HG03457 (cell line): ENCODE measurements around the gene HSF2.

ENCODE experiments used
- ATAC-seq: cut with Tn5 transposase; IDR thresholded peaks from one replicate; pipeline ENCODE4 v1.9.1; 2021; ENCODE audit warnings: moderate number of reproducible peaks; ENCODE audit not compliant: unreplicated experiment

HSF2 gene, protein sequence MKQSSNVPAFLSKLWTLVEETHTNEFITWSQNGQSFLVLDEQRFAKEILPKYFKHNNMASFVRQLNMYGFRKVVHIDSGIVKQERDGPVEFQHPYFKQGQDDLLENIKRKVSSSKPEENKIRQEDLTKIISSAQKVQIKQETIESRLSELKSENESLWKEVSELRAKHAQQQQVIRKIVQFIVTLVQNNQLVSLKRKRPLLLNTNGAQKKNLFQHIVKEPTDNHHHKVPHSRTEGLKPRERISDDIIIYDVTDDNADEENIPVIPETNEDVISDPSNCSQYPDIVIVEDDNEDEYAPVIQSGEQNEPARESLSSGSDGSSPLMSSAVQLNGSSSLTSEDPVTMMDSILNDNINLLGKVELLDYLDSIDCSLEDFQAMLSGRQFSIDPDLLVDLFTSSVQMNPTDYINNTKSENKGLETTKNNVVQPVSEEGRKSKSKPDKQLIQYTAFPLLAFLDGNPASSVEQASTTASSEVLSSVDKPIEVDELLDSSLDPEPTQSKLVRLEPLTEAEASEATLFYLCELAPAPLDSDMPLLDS

DNA sequence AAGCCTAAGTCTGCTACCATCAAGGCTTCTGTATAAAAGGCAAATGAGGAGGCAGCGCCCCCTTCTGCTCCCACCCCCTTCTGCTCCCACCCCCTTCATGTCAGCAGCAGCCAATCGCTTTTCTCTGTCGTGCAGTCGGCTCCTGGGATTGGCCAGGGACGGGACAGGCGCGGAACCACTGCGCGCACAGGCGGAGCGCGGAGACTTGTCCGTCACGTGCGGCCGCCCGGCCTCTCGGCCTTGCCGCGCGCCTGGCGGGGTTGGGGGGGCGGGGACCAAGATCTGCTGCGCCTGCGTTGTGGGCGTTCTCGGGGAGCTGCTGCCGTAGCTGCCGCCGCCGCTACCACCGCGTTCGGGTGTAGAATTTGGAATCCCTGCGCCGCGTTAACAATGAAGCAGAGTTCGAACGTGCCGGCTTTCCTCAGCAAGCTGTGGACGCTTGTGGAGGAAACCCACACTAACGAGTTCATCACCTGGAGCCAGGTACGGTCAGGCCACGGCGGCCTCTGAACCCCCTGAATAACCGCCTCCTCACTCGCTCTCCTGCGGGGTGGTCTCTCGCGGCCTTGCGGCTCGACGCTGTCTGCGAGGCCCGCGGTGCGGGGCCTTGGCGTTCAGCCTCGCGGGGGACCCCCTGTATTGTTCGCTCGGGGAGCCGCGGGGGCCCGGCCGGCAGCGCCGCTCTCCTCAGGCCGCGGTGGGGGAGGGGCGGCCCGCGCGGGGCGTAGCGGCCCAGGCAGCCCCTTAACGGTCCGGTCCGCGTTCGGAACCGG, at the start of gene HSF2:
HSF2 (plus strand) TSS at position 305 of the 773 bp plus-strand sequence; CDS start at position 391, 86 bp downstream.
- peak; percentile 100 for ATAC-seq

DNA sequence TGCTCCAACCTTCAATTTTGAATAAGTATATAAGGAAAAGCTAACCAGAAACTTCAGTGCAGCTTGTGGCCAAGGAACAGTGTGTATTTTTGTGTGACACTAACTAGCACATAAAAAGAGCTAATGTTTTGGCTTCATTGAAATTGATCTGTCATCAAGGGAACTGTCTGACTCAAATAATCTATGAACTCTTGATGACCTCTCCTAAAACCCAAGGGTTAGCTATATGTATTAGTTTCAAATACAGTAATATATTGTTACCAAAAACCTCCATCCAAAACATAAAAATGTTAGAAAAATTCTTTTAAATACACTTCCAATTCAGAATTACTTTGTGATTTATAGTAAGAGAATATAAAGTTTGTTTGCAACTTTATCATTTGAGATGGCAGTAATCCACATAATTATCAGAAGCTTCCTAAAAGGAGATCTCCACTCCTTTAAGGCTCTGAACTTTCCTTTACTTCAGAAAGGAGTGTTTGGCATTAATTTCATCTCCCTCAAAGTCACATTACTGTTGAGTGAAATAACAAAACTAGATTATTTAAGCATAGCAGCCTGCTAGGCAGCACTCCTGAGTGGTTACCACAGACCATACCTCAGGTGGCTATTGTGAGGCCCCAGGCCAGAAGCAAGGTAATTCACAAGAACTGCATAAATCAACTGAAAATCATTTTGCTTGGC, 46.3 kb upstream of the HSF2 start:
- ATAC-seq, result no peak

DNA sequence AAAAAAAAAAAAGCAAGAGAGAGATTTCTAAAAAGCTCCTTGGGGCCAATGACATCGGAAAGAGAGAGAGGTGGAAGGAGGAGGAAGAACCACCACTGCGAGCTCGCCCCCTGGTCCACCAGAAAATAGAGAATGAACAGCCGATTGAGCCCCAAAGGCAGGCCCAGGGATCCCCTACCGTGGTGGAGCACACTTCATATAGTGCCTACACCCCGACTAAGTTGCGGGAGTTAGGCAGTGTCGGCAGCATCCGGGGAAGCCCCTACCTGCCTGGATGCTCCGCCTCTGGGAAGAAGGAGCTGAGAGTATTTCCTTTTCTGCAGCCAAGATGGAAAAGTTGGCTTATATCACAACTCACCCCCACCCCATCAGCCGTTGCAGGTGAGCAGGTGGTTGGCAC, 38.6 kb upstream of the HSF2 start:
- no peak for ATAC-seq

DNA sequence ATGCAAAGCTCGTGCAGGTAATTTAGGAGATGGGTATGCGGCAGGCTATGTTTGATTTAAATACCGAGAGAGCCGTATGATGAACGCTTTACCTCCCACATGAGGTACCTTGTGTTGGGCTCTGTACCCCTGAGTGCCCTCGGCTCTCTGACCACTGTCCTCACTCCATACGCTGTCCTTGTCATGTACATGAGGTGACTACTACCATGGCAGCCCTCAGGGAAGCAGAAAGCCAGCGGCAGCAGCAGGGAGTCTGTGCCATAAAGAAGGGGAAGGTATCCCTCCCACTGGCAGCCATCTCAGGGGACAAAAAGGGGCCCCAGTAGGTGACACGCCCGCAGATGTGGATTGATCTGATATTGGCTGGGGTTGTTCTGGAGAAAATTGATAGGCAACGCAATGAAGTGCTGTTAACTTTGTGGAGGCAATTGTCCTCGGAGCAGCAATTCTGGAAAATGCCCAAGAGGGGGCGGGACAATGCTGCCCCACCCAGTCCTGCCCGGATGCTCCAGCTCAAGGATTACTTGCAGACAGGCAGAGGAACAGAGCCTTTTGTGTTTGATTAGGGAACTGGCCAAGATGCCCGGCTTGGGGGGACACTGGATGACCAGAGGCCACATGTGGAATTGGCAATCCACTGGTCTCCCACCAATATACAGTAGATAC, 38.0 kb upstream of the HSF2 start:
- ATAC-seq, result no peak

DNA sequence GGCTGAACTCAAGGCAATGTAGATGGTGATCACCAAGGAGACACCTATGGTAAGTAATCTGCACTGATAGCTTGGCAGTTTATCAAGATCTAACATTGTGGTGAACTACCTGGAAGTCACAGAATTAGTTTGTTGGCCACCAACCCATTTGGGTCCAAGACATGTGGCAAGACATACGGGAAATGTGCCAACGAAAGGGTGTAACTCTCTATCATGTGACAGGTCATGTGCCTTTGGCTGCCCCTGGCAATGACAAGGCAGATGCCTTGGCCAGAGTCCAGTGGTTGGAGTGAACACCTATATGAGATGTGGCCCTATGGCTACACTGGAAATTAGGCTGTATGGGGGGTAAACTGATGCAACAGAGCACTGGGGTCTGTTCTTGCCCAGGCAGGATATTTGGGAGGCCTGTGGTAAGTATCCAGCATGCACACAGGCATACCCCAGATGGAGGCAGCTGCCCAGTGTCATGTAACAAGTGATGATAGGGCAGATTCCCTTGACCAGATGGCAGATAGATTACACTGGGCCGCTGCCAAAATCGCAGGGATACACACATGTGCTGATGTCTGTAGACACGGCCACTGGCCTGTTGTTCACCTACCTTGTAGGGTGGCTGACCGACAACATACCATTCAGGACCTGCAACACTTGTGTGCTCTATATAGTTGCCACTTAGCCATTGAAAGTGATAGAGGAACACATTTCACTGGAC, 35.5 kb upstream of the HSF2 start:
- ATAC-seq, result no peak

DNA sequence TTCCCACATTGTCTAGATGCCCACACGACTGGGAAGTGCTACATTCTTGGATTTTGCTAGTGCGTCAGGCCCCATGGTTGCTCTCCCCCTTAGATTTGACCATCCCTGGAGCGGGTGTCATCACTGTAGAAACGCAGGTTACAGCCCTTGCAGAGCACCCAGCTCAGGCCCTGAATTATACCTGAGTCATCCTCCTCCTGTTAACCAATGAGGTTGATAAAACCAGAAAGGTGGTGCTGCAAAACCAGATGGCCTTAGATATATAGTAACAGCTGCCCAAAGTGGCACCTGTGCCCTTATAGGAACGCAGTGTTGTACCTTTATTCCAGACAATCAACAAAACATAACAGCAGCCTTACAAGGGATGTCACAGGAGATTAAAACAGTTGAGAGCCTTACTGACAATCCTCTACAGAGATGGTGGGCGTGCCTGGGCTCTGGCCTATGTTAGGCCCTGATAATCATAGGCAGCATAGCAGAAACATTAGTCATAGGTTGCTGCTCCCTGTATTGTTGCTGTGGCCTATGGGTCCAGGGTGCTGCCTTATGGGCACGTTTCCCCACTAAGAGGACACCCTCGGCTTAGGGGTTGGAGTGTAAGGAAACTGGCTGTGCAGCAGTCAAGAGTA, 33.6 kb upstream of the HSF2 start:
- no peak for ATAC-seq

DNA sequence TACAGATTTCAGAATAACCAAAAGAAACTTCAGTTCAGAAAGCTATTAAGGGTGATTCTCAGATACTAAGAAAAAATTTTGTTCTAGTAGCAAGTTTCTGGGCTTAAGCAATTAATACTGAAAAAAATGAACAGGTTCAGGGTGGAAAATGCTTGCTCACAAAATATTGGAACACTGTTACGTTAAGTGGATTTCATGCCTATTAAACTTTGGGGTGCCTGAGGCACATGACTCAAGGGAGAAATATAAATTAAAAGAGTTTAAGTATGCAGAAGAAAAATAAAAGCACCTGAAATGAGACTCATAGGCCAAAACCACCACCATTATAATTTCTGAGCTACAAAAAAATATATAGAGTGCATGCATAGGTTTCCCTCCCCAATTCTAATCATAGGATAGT, 32.3 kb upstream of the HSF2 start:
- no peak for ATAC-seq

DNA sequence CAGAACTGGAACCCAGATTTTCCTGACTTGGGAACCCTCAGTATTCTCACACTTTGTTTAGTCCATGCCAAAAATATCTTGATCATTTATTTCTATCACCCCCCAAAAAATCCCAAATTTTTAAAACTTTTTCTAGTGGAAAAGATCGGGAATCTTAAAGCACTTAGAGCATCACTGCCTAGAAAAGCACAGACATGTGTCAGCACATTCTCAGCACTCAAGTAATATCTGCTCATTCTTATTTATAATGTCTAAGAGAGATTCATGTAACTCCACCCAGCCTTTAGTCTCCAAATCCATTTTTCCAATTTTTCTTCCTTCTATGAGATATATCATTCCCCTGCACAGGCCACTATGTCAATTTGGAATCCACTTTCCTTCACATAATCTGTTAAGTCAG, 29.9 kb upstream of the HSF2 start:
- ATAC-seq, result no peak

DNA sequence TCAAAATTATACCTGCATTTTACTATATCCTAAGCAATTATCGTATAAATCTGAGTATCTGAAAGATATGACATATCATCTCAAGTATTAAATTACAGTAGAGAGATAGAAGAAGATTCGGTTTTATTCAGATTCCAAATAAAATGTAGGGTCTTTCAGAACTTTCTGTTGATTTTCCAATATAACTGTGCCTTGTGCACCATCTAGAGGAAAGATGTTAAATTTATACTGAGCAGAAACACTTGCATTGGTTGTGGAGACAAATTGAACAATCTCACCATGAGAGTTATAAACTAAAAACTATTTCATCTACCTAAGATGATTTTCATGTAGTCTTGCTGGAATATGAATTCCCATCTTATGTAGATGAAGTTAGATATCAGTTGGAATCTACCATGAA, 26.8 kb upstream of the HSF2 start:
- no peak for ATAC-seq

DNA sequence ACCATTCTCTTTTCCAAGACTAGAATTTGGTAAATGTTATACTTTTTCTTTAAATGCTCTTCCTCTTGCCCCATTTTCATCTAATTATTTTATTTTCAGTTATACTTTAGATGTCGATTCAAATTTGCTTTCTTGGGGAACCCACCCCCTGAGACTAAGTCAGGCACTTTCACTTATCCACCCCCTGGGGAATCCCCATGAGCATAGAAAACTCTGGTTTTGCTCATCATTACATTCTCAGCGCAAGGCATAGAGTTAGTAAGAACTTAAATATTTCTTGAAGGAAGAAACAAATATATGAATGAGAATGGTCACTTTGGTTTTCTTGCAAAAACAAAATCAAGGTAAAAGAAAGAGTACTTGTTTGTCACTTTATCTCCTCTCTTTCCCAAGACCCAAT, 25.1 kb upstream of the HSF2 start:
- ATAC-seq, result no peak

DNA sequence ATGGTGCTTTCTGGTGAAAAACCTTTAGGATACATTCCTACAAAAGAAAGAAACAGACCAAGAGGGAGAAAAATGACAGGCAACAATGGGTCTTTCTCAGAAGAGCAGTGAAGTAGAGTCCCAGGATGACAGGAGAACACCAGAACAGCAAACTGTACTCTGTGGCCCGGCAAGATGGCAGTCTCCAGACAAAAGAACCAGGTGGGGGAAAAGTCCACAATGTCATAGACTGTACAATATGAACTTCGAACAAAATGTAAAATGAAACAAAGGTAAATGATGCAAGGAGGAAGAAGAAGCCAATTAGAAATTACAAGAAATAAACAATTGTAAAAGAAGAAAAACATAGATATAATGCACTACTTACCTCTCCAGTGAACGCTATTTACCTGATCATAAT, 23.2 kb upstream of the HSF2 start:
- no peak for ATAC-seq

DNA sequence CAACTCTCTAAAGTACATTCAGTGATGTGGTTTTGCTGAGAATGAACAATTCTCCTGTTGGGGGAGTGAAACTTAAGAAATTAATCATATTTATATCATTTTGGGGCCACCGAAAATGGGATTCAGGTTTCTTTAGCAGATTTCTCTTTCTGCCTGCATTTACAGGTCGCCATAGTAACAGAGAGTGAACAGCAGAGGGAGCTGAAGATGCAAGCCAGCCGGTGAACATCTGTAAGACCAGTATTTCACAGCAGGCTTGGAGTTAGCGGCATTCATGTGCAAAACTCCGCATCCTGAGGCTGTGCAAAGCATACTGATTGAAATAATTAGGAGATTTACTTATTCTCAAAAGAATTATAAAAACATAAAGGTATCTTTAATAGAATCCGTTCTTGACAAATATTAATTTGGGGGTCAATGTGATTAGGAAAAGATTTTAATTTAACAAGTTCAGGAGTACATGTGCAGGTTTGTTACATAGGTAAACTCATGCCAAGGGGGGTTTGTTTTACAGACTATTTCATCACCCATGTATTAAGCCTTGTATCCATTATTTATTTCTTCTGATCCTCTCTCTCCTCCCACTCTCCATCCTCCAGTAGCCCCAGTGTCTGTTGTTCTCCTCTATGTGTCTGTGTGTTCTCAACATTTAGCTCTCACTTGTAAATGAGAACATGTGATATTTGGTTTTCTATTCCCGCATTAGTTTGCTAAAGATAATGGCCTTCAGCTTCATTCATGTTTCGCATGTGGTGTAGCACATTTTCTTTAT, 17.8 kb upstream of the HSF2 start:
- peak; percentile 98 for ATAC-seq

DNA sequence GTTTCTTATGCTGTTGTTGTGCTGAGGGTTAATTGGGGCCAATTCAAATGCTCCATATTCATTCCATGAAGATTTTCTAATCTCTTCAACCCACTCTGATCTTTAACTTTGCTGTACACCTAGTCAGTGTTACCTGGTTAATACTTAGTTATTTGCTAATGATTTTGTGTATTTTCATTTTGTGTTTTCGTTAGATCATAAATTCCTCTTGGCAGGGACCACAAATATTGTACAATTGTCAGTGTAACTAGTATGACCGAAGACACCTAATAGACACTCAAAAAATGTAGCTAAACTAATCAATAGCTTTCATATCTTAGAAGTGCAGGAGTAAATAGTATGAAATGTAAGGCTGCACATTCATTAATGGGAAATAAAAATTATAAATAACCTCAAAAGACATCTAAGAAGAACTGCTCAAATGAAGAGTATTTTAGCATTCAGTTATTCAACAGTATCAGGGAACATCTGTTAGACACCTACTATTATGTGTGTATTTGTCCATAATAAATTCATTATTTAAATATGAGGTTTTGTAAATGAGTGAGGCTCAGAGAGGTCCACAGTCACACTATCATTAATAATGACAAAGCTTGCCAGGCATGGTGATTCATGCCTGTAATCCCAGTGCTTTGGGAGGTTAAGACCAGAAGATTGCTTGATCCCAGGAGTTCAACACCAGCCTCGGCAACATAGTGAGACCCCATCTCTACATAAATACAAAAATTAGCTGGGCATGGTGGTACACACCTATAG, 13.4 kb upstream of the HSF2 start:
- ATAC-seq, result no peak

DNA sequence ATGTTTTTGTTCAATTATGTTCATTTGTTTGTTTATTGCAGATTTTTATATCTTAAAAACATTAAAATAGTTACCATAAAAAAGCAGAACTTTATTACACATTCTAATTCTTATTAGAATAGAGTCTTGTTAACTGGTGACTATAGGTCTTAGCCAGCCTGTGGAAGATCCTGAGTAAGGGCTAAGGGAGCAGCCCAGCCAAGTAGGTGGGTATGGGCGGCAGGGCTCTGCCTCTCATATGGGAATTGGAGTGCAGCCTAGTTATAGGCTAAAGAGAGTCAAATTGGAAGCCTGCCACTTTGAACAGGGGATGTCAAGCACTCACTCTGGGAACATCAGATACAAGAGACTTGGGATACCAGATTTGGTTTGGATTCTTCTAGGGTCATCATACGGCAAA, 10.5 kb upstream of the HSF2 start:
- ATAC-seq, result no peak

DNA sequence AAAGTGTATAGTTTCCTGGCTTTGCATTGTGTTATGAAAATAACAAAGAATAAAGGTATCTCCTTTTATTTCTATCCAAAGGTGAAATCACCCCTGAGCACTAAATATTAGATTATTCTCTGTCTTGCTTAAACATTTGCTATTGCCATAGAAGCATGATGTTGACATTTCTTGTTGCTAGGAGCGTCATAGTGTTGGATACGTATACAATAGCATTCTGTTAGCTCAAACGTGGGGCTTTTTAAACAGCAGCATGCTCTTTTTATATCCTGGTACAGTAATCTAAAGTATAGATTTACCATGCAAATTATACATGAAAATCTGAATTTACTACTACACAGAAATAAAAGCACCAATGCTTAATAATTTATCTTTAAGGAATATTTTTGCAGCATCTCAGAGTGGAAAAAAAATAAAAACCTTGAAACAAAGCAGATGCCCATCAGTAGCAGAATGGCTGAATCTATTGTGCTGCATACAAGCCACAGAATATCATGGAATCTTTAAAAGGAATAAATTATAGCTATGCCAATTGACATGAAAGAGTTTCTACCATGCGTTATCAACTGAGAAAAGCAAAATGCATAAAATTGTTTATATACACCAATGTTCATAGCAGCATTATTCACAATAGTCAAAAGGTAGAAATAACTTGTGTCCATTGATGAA, 9.6 kb upstream of the HSF2 start:
- ATAC-seq, result no peak

DNA sequence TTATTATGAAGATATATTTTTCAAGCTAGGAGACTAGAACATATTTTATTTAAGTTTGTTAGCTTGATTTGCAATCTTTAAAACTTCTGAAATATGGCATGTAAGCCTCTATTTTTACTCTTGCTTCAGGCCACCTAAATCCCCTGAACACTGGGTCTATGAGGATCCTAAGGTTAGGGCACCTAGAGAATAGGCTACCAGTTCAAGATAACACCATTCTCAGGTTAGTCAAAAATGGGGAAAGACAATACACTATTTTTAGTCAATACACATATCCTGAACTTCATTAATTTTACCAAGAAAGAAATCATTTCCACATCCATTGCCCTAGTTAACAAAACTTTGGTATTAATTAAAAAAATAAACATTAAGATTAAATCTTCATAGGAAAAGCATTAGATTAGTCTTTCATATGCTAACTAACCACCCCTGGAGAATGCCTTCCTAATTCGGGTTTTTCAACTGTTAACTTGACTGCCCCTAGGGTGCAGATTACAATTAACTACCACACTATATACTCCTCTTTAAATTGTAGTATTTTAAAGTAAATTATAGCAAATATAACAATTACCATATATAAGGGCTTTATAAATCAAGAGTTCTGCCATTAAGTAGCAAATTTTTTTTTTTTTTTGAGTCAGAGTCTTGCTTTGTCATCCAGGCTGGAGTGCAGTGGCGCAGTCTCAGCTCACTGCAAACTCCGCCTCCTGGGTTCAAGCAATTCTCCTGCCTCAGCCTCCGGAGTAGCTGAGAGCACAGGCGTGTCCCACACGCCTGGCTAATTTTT, 6.7 kb upstream of the HSF2 start:
- no peak for ATAC-seq

DNA sequence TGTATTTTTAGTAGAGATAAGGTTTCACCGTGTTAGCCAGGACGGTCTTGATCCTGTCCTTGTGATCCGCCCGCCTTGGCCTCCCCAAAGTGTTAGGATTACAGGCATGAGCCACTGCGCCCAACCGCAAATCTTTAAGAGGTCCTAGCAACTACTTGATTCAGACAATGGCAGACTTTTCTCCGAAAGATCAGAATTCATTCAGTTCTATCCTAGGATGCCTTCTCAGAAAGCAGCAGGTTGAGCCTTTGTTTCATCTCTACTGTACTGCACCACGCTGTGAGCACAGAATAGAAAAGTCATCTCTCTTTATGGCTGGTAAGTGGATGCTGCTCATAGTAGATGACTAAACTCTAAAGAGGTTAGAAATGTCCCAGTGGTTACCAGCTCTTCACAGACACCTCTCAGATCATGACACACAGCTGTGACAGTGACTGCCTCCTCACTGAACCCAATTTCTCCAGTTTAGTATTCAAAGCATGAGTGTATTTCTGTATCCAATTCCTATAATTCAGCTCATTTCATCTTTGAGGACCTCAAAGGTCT, 6.0 kb upstream of the HSF2 start:
- no peak for ATAC-seq
